ENCODE results near the gene NOTUM.
"Not testable (repeated sequence)": the region's sequence is repeated elsewhere in the genome, so short reads cannot be mapped to it uniquely, and the experiment has no call there.

Gene NOTUM

DNA sequence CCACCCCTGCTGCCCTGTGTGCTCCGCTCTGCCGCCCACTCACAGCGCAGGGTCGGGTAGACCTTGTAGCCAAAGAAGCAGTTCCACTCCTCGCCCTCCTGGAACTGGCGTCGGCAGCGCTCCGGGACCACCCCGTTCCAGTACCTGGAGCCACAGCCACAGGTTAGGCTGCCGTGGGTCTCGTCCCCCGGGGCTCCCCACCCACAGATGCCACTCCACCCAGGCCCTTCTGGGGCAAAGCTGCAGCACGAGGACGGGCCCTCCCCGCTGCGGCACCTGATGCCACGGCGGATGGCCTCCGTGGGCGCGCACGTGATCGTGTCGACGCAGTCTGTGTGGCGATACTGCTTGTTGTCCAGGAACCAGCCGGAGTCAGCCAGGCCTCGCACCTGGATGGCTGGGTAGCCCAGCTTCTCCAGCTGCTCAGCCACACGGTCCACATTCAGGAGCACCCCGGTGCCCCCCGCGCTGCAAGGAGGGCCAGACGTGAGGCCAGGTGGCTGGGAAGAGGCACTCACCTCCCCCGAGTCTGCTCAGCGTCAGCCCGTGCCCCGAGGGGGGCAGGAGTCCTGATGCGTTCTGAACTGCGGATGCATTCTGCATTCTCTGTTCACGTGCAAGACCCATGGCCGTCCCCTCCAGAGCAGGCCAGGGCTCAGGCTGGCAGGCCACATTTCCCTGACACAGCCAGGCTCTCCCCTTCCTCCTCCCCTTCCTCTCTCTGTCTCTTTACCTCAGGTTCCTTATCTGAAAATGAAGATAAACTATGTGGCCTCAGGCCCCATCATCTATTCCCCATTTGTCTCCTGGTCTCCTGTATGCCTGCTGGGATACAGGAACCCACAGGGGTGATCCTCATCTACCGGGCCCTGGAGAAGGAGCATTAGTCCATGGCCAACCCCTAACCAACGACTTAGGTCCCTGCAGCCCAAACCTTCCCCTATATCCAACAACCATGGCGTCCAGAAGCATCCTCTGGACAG, 4.1 kb downstream of the NOTUM start:
- no peak for DNase-seq

DNA sequence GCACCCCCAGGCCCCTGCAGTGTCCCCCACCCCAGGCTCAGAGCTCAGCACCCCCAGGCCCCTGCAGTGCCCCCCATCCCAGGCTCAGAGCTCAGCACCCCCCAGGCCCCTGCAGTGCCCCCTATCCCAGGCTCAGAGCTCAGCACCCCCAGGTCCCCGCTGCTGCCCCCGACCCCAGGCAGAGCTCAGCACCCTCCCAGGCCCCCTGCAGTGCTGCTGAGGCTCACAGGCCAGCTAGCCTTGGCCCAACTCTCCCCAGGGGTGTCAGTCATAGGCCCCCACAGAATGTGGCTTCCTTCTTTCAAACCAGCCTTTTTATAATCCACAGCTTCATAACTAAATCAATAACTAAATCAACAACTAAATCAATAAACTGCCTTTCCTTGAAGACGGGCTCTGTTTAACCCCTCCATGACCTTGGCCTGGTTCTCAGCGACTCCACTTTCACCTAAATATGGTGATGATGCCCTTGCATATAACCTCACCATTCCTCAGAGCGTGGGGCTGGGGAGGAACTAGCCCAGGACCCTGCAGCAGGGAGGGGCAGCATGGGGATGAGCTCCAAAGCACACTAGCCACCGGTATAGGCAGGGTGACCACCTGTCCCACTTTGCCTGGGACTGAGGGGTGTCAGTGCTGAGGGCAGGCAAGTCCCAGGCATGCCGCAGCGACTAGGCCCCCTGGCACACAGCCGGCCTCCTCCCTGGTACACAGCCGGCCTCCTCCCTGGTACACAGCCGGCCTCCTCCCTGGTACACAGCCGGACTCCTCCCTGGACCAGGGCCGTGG, 5.0 kb downstream of the NOTUM start:
- DNase-seq = no peak

- DNase-seq = no peak
These were observed 5.8 kb downstream of the NOTUM start for GRCh38 chr17:81955058-81955681.

GRCh38 chr17:81954131-81955057, 6.6 kb downstream of the NOTUM start:
- no peak for DNase-seq

- not testable (repeated sequence) for DNase-seq
These were observed 7.5 kb downstream of the NOTUM start for GRCh38 chr17:81953443-81953842.

DNA sequence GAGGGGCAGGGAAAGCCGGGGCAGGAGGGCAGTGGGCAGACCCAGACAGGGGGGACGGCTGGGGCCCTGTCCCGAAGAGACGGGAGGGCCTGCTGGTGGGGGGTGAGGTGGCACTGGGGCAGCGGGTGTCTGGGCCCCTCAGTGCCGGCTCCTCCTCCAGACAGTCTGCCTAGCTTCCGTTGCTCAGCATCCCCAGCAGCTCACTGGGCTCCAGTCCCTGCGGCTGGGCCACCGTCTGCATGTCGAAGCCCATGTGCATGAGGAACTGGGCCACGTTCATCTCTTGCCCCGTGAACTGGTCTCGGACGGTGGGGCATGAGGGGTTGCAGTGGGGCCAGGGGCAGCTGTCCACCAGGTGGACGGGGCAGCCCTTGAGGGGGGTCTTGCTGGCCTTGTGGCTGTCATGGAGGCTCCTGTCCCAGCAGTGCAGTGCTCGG, 8.2 kb downstream of the NOTUM start:
- DNase-seq = no peak

GRCh38 chr17:81951785-81952684, 9.0 kb downstream of the NOTUM start:
- DNase-seq = no peak

- no peak for DNase-seq
These were observed 10.5 kb downstream of the NOTUM start for GRCh38 chr17:81950501-81950900.

DNA sequence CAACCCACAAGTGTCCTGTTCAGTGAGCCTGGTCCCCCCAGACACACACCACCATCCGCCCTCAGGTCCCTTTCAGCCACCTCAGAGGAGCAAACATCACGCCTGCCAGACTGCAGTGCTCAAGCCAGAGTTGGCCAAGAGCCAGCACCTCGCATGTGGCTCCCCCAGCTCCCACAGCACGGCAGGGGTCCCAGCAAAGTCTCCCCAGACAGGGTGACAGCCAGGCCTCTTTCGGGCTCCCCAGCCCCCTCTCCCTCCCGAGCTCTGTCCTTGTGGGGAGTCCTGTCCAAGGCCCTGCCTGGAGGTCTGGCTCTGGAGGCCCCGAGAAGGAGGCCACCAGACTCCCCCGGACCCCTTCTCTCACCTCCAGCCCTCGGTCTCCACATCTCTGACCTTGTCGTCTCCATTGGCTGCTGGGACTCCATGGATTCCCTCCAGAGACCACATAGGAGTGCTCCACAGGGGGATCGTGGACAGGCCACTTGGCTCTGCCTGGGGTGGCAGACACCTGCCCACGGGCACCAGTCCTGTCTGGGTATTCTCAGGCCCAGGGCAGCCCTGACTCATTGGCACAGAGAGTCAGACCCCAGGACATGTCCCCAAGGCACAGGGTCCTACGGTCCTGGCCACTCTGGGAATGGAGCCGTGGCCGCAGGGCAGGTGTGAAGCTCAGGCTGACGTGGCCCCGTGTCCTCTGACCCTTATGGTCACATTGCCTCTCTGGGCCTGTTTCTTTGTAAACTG, 12.2 kb downstream of the NOTUM start:
- DNase-seq = no peak

- DNase-seq = no peak
These were observed 13.8 kb downstream of the NOTUM start, which contains the start of gene MYADML2 for GRCh38 chr17:81947189-81947588. Gene MYADML2, minus strand, starts transcription at chr17:81947233. Its CDS starts 5,492 bp downstream, at chr17:81941741.

- DNase-seq = no peak
These were observed 16.1 kb downstream of the NOTUM start for GRCh38 chr17:81944858-81945257.

- DNase-seq = no peak
These were observed 18.8 kb downstream of the NOTUM start for GRCh38 chr17:81942167-81942553.

DNA sequence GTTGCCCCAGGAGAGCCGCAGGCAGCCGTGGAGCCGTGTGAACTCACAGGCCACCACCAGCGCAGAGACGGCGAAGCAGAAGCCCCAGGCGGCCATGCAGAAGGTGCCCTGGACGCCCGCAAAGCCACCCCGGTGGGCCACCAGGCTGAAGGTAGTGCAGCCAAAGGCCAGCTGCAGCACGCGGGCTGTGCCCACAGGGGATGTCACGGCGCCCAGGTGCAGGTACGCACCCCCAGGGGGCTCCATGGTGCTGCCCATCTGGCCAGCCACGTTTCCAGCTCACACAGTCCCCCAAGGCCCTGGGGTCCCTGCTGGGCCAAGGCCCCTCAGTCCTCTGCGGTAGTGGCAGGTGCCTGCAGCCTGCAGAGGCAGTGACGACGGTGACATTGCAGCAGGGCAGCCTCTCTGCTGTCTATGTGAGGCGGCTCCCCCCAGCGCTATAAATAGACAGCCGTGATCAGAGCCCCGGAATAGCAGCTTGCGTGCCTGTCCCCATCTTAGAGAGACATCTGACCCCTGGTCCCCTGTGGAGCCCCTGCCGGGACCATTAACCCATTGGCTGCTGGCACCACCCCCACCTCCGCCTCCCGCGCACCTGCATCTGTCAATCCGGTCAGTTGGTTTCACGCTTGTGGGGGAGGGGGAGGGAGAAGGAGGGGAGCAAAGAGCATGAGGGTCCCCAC, 19.4 kb downstream of the NOTUM start:
- no peak for DNase-seq

DNA sequence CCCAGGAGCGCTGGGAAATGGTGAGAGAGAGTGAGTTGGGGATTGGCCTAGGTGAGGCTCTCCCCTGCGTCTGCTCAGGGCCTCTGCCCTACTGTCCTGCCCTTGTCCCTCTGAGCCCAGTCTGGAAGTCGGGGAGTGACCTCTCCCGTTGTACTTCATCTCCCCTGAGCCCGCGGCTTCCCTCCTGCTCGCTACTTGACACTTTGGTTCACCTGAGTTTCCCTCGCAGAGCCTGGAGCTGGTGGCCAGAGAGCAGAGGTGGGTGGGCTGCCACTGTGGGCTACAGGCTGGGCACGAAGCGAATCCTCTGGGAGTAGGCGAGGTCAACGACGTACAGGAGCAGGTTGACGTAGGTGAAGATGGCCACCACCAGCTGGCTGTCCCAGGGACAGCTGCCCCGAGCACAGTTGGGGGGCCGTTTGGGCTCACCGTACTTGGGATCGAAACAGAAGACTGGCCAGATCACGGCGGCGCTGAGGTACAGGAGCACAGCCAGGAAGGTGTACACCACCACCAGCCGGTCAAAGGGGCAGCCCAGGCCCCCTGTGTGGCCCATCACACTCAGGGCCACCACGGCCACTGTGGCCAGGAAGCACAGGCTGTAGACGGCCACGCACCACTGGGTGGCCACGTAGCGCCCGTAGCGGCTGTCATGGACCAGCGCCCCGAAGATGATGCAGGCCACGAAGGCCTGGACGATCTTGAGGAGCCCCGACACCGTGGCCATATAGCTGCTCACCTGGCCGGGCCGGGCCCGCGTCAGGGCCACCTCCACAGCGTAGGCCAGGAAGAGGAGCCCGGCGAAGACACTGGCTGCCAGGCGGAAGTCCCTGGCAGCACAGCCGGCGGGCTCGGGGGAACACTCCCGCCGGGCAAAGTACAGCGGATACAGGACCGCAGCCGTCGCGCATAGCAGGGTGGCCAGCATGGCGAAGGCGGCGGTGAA, 20.2 kb downstream of the NOTUM start:
- no peak for DNase-seq

GRCh38 chr17:81939881-81940385, 21.1 kb downstream of the NOTUM start:
- DNase-seq = no peak

GRCh38 chr17:81939218-81939617, 21.8 kb downstream of the NOTUM start:
- DNase-seq = no peak

DNA sequence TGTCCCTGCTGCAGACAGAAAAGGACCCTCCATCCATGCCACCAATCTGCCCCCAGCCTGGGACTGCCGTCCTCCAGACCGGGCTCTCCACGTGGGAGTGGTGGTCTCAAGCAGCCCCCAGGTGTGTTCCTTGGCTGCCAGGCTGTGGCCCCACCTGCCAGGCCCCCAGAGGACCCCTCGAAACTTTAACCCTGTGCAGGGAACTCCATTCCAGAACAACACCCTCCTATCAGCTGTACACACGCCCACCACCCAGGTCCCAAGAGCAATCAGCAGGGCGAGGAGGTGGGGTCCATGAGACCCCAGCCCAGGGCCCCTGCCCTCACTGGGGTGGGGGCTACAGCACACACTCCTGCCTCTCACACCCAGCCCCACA, 25.3 kb downstream of the NOTUM start:
- DNase-seq = no peak

Data from DMS79 treated with DMSO at 0.1 percent for 48 hours (cell line).